Activated naive CD4-positive, alpha-beta T cell treated with anti-CD3 and anti-CD28 coated beads, Interleukin-2, amount 50 U/mL, for 24 hours (primary cell): ENCODE results near the gene BIRC7.
A peak's percentile ranks its signal among the peaks of the same experiment; 100 is the strongest.

Experiments used
- H3K27ac Mint-ChIP-seq: one replicate; pipeline ENCODE4 v1.8.0; 2021; ENCODE audit warnings: mild to moderate bottlenecking, mixed read lengths
- H3K27me3 Mint-ChIP-seq: one replicate; pipeline ENCODE4 v1.8.0; 2021; ENCODE audit warnings: mixed read lengths
- H3K36me3 Mint-ChIP-seq: one replicate; pipeline ENCODE4 v1.8.0; 2021; ENCODE audit warnings: mixed read lengths
- H3K4me1 Mint-ChIP-seq: one replicate; pipeline ENCODE4 v1.8.0; 2021; ENCODE audit warnings: mixed read lengths
- H3K4me3 Mint-ChIP-seq: one replicate; pipeline ENCODE4 v1.8.0; 2021; ENCODE audit warnings: mild to moderate bottlenecking, mixed read lengths
- H3K9me3 Mint-ChIP-seq: one replicate; pipeline ENCODE4 v1.8.0; 2021; ENCODE audit warnings: mixed read lengths

The BIRC7 gene

GRCh38 chr20:63198606-63199005 is 37.1 kb upstream of the BIRC7 start:
- Mint-ChIP-seq H3K36me3 (peaks cover 2% of the 10 kb centered on the region), H3K27ac (no peak overlapping the region), H3K27me3 (no peaks in the 10 kb centered on the region), H3K4me3 (no peak overlapping the region), H3K9me3 (no peaks in the 10 kb centered on the region), H3K4me1 (peaks cover 35% of the 10 kb centered on the region)

DNA sequence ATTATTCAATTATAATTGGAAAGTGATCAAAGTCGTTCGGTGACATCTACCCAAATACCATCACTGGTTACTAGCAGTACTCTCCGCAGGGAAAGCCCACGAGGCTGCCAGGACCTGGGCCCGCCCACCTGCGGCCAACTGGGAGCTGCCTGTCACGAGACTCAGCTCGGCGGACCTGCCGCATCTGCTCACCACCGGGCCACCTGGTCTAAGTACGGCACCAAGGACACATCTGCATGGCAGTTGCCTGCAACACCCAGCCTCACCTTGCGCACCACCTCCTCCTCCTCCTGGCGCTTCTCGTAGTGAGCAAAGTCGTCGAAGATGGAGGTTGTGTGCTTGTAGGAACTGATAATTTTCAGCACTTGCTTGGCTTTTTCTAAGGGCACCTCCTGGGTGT is 33.7 kb upstream of the BIRC7 start:
- Mint-ChIP-seq H3K36me3 (peaks cover 6% of the 10 kb centered on the region), H3K4me1 (peaks cover 40% of the 10 kb centered on the region), H3K4me3 (no peak overlapping the region), H3K27me3 (no peaks in the 10 kb centered on the region), H3K9me3 (no peaks in the 10 kb centered on the region), H3K27ac (no peak overlapping the region)

DNA sequence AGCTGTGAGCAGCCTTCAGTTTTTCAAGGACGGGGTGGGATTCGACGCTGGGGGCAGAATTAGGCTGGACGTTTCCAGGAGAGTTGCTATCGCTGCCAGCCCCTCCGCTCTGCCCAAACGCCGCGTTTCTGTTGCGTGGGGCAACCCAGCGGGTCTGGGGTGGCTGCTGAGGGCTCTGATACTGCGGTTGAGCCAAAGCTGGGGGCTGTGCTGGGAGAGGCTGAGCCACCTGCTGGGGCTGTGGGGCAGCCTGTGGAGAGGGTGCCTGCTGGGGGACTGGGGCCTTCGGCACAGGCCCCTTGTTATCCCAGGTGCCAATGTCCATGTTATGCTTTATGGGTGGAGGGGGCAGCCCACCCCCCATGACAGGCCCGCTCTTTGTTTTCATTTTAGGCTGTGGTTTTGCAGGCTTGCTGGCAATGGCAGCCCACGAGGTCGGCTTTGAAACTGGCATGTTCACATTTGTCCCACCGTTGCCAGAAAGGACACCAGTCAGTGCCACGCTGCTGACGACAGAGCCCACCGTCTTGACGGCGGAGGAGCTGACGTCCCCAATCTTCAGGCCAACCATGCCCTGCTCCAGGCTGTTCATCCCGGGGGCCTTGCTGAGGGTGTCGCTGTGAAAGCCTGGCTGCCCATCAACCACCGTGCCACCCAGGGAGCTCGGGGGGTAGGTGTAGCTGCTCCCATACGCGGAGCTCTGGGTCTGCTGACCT is 32.7 kb upstream of the BIRC7 start:
- Mint-ChIP-seq H3K9me3 (no peaks in the 10 kb centered on the region), H3K4me1 (peaks cover 43% of the 10 kb centered on the region), H3K4me3 (no peak overlapping the region), H3K27me3 (no peaks in the 10 kb centered on the region), H3K27ac (no peak overlapping the region), H3K36me3 (peaks cover 9% of the 10 kb centered on the region)

- H3K4me1 Mint-ChIP-seq, result peaks cover 42% of the 10 kb centered on the region
These were observed 31.3 kb upstream of the BIRC7 start for GRCh38 chr20:63204362-63204761.

DNA sequence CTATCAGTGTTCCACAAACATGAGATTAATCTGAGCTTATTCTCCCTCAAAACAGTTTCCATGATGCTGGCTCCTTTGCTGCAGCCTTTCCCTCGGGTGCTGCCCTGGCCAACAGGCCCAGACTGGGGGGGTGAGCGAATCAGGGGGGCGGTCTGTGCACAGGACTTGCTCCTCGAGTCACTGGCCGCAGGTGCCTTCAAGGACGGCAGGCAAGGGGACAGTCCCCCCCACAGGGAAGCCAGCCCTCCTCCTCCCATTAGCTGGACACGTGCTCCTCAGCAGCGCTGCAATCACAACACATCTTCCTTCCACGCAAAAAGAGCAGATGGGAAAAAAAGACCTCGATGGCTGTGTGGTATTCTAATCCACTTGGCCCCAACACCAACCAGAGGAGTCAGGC is 29.8 kb upstream of the BIRC7 start:
- Mint-ChIP-seq H3K27me3 (no peaks in the 10 kb centered on the region), H3K36me3 (peaks cover 12% of the 10 kb centered on the region), H3K9me3 (no peaks in the 10 kb centered on the region), H3K4me1 (peaks cover 49% of the 10 kb centered on the region), H3K27ac (peak overlapping the region; percentile 35), H3K4me3 (no peak overlapping the region)

More at GRCh38 chr20:63204362-63204761, 31.3 kb upstream of the BIRC7 start:
- Mint-ChIP-seq H3K36me3 (peaks cover 10% of the 10 kb centered on the region), H3K9me3 (no peaks in the 10 kb centered on the region), H3K4me3 (no peak overlapping the region), H3K27me3 (no peaks in the 10 kb centered on the region), H3K27ac (no peak overlapping the region)

DNA sequence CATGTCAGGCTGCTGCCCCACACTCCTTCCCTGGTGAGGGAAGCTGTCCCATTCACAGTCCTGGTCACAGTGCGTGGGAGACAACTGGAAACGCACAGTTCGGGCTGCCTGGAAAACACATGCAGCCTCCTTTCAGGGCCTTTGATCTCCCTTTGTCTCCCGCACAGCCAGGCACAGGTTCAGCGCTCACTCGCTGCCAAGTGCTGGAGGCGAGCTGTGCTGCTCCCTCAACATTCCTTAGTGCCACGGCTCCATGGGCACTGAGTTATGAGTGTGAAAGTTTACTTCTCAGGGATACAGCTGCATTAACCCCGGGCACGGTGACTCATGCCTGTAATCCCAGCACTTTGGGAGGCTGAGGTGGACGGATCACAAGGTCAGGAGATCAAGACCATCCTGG is 28.8 kb upstream of the BIRC7 start:
- H3K36me3 Mint-ChIP-seq, result peaks cover 12% of the 10 kb centered on the region
- H3K9me3 Mint-ChIP-seq, result no peaks in the 10 kb centered on the region

GRCh38 chr20:63208346-63208909 is 27.3 kb upstream of the BIRC7 start:
- Mint-ChIP-seq H3K9me3 (no peaks in the 10 kb centered on the region), H3K4me3 (no peak overlapping the region), H3K36me3 (peaks cover 19% of the 10 kb centered on the region), H3K27me3 (no peaks in the 10 kb centered on the region), H3K4me1 (peaks cover 70% of the 10 kb centered on the region), H3K27ac (no peak overlapping the region)

More for the DNA sequence above, 28.8 kb upstream of the BIRC7 start:
- no peak overlapping the region for H3K4me3 Mint-ChIP-seq
- H3K27me3 Mint-ChIP-seq, result no peaks in the 10 kb centered on the region
- H3K4me1 Mint-ChIP-seq, result peaks cover 54% of the 10 kb centered on the region
- no peak overlapping the region for H3K27ac Mint-ChIP-seq

DNA sequence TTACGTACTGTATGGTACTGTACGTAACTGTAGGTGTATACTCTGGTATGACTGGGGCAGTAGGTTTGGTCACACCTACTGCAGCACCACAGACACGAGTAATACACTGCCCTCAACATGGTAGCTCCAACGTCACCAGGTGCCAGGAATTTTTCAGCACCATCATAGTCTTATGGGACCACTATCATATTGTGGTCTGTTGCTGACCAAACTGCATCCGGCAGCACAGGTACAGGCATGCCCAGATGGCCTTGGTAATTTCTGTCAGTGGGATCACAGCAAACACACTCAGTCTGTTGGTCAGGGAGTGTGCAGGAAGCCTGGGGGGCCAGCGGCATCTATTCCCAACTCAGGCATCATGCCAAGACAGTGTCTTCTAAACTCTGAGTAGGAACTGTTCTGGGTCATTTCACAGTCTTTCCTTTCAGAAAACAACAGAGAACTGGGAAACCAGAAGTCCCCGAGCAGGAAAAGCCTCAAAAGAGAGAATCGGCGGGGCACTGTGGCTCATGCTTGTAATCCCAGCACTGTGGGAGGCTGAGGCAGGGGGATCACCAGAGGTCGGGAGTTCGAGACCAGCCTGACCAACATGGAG is 25.6 kb upstream of the BIRC7 start:
- H3K27ac Mint-ChIP-seq, result no peak overlapping the region
- H3K4me1 Mint-ChIP-seq, result peaks cover 86% of the 10 kb centered on the region
- H3K36me3 Mint-ChIP-seq, result peaks cover 29% of the 10 kb centered on the region
- no peaks in the 10 kb centered on the region for H3K9me3 Mint-ChIP-seq
- no peak overlapping the region for H3K4me3 Mint-ChIP-seq
- no peaks in the 10 kb centered on the region for H3K27me3 Mint-ChIP-seq

DNA sequence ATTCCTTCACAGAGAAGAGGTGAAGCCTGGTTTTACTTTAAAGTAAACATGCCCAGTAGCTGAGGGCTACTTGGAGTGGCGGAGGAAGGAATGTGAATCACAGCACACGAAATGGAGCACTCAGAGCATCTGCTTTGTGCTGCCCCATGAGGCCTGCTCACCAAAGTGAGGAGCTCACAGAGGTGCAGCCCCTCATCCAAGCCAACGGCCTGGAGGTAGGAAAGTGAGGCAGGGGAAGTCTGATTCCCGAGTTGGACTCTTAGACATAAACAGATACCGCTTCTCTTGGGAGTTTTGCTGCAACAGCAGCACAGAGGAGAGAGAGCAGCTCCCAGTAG is 23.3 kb upstream of the BIRC7 start:
- peak overlapping the region; percentile 84 for H3K27ac Mint-ChIP-seq
- H3K4me1 Mint-ChIP-seq, result peaks cover 78% of the 10 kb centered on the region
- peak overlapping the region; percentile 64 for H3K4me3 Mint-ChIP-seq
- peaks cover 24% of the 10 kb centered on the region for H3K36me3 Mint-ChIP-seq
- no peaks in the 10 kb centered on the region for H3K27me3 Mint-ChIP-seq
- H3K9me3 Mint-ChIP-seq, result no peaks in the 10 kb centered on the region

- Mint-ChIP-seq H3K27me3 (no peaks in the 10 kb centered on the region), H3K27ac (no peak overlapping the region), H3K4me3 (peak overlapping the region; percentile 64), H3K36me3 (peaks cover 23% of the 10 kb centered on the region), H3K4me1 (peaks cover 74% of the 10 kb centered on the region), H3K9me3 (no peaks in the 10 kb centered on the region)
These were observed 22.9 kb upstream of the BIRC7 start for GRCh38 chr20:63212792-63213191.

- Mint-ChIP-seq H3K36me3 (peaks cover 20% of the 10 kb centered on the region), H3K4me3 (peak overlapping the region; percentile 95), H3K27me3 (no peaks in the 10 kb centered on the region), H3K9me3 (no peaks in the 10 kb centered on the region), H3K27ac (peak overlapping the region; percentile 85), H3K4me1 (peaks cover 60% of the 10 kb centered on the region)
These were observed 21.2 kb upstream of the BIRC7 start for GRCh38 chr20:63214514-63214913.

- Mint-ChIP-seq H3K27me3 (no peaks in the 10 kb centered on the region), H3K4me3 (peak overlapping the region; percentile 95), H3K4me1 (peaks cover 53% of the 10 kb centered on the region), H3K36me3 (peaks cover 20% of the 10 kb centered on the region), H3K27ac (peak overlapping the region; percentile 88), H3K9me3 (no peaks in the 10 kb centered on the region)
These were observed 20.3 kb upstream of the BIRC7 start for GRCh38 chr20:63215101-63216040.

GRCh38 chr20:63216041-63216848 is 19.5 kb upstream of the BIRC7 start, which contains the start of gene YTHDF1:
Gene YTHDF1, minus strand, starts transcription at chr20:63216131. Its CDS starts 239 bp downstream, at chr20:63215892.
- Mint-ChIP-seq H3K4me1 (peaks cover 45% of the 10 kb centered on the region), H3K9me3 (no peaks in the 10 kb centered on the region), H3K36me3 (peaks cover 17% of the 10 kb centered on the region), H3K4me3 (peak within 1 kb of the TSS; percentile 95), H3K27ac (peak within 1 kb of the TSS; percentile 92), H3K27me3 (no peaks in the 10 kb centered on the region)

GRCh38 chr20:63216849-63217471 is 18.7 kb upstream of the BIRC7 start:
- H3K27me3 Mint-ChIP-seq, result no peaks in the 10 kb centered on the region
- peaks cover 16% of the 10 kb centered on the region for H3K36me3 Mint-ChIP-seq
- peaks cover 38% of the 10 kb centered on the region for H3K4me1 Mint-ChIP-seq
- H3K9me3 Mint-ChIP-seq, result no peaks in the 10 kb centered on the region
- H3K4me3 Mint-ChIP-seq, result peak overlapping the region; percentile 89
- H3K27ac Mint-ChIP-seq, result peak overlapping the region; percentile 92
